ENCODE data around the gene OCEL1.

OCEL1 gene

GRCh38 chr19:17211547-17212446 lies 14.2 kb upstream of the OCEL1 start:
- DNase-seq (ENCODE audit: extremely low read depth, insufficient read length): no peak
- Histone ChIP-seq H3K4me3 (replicated peaks; ENCODE audit: low read depth, low read length) (no peak overlapping the region), H3K36me3 (ENCODE audit: control insufficient read depth, insufficient read depth, low read length) (peaks cover 30% of the 10 kb centered on the region), H3K27me3 (replicated peaks; ENCODE audit: control insufficient read depth, insufficient read depth, low read length) (no peaks in the 10 kb centered on the region)
- no peak for TF ChIP-seq CTCF (IDR thresholded peaks at IDR 0.05; ENCODE audit: insufficient read depth, low read length, poor library complexity, severe bottlenecking)

- Histone ChIP-seq H3K4me3 (replicated peaks; ENCODE audit: low read depth, low read length) (no peak overlapping the region), H3K27me3 (replicated peaks; ENCODE audit: control insufficient read depth, insufficient read depth, low read length) (no peaks in the 10 kb centered on the region), H3K36me3 (ENCODE audit: control insufficient read depth, insufficient read depth, low read length) (peaks cover 30% of the 10 kb centered on the region)
- TF ChIP-seq CTCF (IDR thresholded peaks at IDR 0.05; ENCODE audit: insufficient read depth, low read length, poor library complexity, severe bottlenecking): no peak
- no peak for DNase-seq (ENCODE audit: extremely low read depth, insufficient read length)
These were observed 12.7 kb upstream of the OCEL1 start for GRCh38 chr19:17213334-17213733.

- Histone ChIP-seq H3K27me3 (replicated peaks; ENCODE audit: control insufficient read depth, insufficient read depth, low read length) (no peaks in the 10 kb centered on the region), H3K4me3 (replicated peaks; ENCODE audit: low read depth, low read length) (peak overlapping the region; percentile 80), H3K36me3 (ENCODE audit: control insufficient read depth, insufficient read depth, low read length) (peaks cover 29% of the 10 kb centered on the region)
- no peak for TF ChIP-seq CTCF (IDR thresholded peaks at IDR 0.05; ENCODE audit: insufficient read depth, low read length, poor library complexity, severe bottlenecking)
- DNase-seq (ENCODE audit: extremely low read depth, insufficient read length): no peak
These were observed 11.4 kb upstream of the OCEL1 start for GRCh38 chr19:17214508-17215126.

- H3K27me3 ChIP-seq (replicated peaks; ENCODE audit: control insufficient read depth, insufficient read depth, low read length): no peaks in the 10 kb centered on the region
- peak within 1 kb of the TSS; percentile 80 for H3K4me3 ChIP-seq (replicated peaks; ENCODE audit: low read depth, low read length)
- peaks cover 25% of the 10 kb centered on the region for H3K36me3 ChIP-seq (ENCODE audit: control insufficient read depth, insufficient read depth, low read length)
- TF ChIP-seq CTCF (IDR thresholded peaks at IDR 0.05; ENCODE audit: insufficient read depth, low read length, poor library complexity, severe bottlenecking): no peak
- peak; percentile 88 for DNase-seq (ENCODE audit: extremely low read depth, insufficient read length)
These were observed 10.7 kb upstream of the OCEL1 start, which contains the start of gene USE1 for GRCh38 chr19:17215127-17215971. USE1 (plus strand) TSS chr19:17215357; CDS start chr19:17215406, 49 bp downstream.

GRCh38 chr19:17216058-17216670 lies 9.9 kb upstream of the OCEL1 start:
- Histone ChIP-seq H3K36me3 (ENCODE audit: control insufficient read depth, insufficient read depth, low read length) (peaks cover 23% of the 10 kb centered on the region), H3K27me3 (replicated peaks; ENCODE audit: control insufficient read depth, insufficient read depth, low read length) (no peaks in the 10 kb centered on the region), H3K4me3 (replicated peaks; ENCODE audit: low read depth, low read length) (peak overlapping the region; percentile 80)
- TF ChIP-seq CTCF (IDR thresholded peaks at IDR 0.05; ENCODE audit: insufficient read depth, low read length, poor library complexity, severe bottlenecking): no peak
- no peak for DNase-seq (ENCODE audit: extremely low read depth, insufficient read length)
